Caco-2 (cell line): ENCODE measurements around the gene PKD1L1. TPM values are rescaled to one million over a fixed set of nuclear protein-coding genes. Genes with fewer than 3 reads are reported as not detected.

Experiments
- BruUV-seq: library from RNA; stranded (reverse); fragments of 400-500 nt; replicated peaks from 2 replicates; lab custom pipeline; 2021; lab: Mats Ljungman, UMichigan
- CTCF ChIA-PET: fragments of 300-600 bp; sonication (Branson Sonifier 250); formaldehyde crosslinking; loops from one replicate; lab custom pipeline; 2022; ENCODE audit warnings: antibody characterized with exemption; lab: Charles Lee
- POLR2A ChIA-PET: fragments of 300-600 bp; sonication (Branson Sonifier 250); formaldehyde crosslinking; loops from one replicate; lab custom pipeline; 2022; ENCODE audit warnings: antibody characterized with exemption; lab: Charles Lee
- DNase-seq, 2 experiments: peaks; one replicate each; pipeline versions ENCODE4 v3.0.0 to v3.0.0-alpha.2; 2020 to 2022
- H3K27me3 ChIP-seq: replicated peaks from 2 replicates; pipeline ENCODE4 v1.6.0; 2011; ENCODE audit warnings: low read length; ENCODE audit not compliant: control insufficient read depth, insufficient read depth
- H3K36me3 ChIP-seq: 2 replicates; pipeline ENCODE4 v1.5.1; 2011; ENCODE audit warnings: low read length; ENCODE audit not compliant: control insufficient read depth, insufficient read depth
- H3K4me1 ChIP-seq: fragments of 250-450 bp; sonication (Bioruptor Pico); 2 replicates; pipeline ENCODE4 v1.5.1; 2020; ENCODE audit warnings: mild to moderate bottlenecking
- H3K4me3 ChIP-seq: 2 replicates; pipeline ENCODE4 v1.5.1; 2011; ENCODE audit warnings: low read depth, mild to moderate bottlenecking, control low read depth, low read length
- H3K9me3 ChIP-seq: fragments of 250-450 bp; sonication (Bioruptor Pico); 2 replicates; pipeline ENCODE4 v1.5.1; 2020; ENCODE audit warnings: mild to moderate bottlenecking, moderate library complexity
- H3K27ac Mint-ChIP-seq: one replicate; pipeline ENCODE4 v1.8.0; 2022; ENCODE audit warnings: mixed read lengths; ENCODE audit not compliant: unreplicated experiment
- H3K27me3 Mint-ChIP-seq: one replicate; pipeline ENCODE4 v1.8.0; 2022; ENCODE audit warnings: mixed read lengths; ENCODE audit not compliant: insufficient read depth, unreplicated experiment
- H3K36me3 Mint-ChIP-seq: one replicate; pipeline ENCODE4 v1.8.0; 2022; ENCODE audit warnings: mild to moderate bottlenecking, mixed read lengths; ENCODE audit not compliant: insufficient read depth, unreplicated experiment
- H3K4me1 Mint-ChIP-seq: one replicate; pipeline ENCODE4 v1.8.0; 2022; ENCODE audit warnings: low read depth, mixed read lengths; ENCODE audit not compliant: unreplicated experiment
- H3K4me3 Mint-ChIP-seq: one replicate; pipeline ENCODE4 v1.8.0; 2022; ENCODE audit warnings: mild to moderate bottlenecking, moderate library complexity, mixed read lengths; ENCODE audit not compliant: unreplicated experiment
- H3K9me3 Mint-ChIP-seq: one replicate; pipeline ENCODE4 v1.8.0; 2022; ENCODE audit warnings: mixed read lengths; ENCODE audit not compliant: unreplicated experiment
- intact Hi-C: fragments of 100-400 bp; cut with micrococcal nuclease; formaldehyde crosslinking; loops from one replicate; pipeline ENCODE4 v1.10.0; 2022; ENCODE audit not compliant: unreplicated experiment
- total RNA-seq: library from RNA; stranded (reverse); gene quantifications from 2 replicates; pipeline ENCODE4 v1.2.3, GENCODE V29; 2022
- TF ChIP-seq, protein P1 (sequence below), 2 experiments: fragments of 200-600 bp in 1 of 2; IDR thresholded peaks; 1 replicate in 1 of 2; 2 replicates in 1 of 2; pipeline versions ENCODE4 v1.5.1 to v1.8.0; 2011 to 2022; ENCODE audit warnings: antibody characterized with exemption in 1 of 2, control low read depth in 1 of 2, inconsistent platforms in 1 of 2, low read depth in 1 of 2, low read length in 1 of 2, mild to moderate bottlenecking in 1 of 2, moderate library complexity in 1 of 2; ENCODE audit not compliant: insufficient read depth in 1 of 2, severe bottlenecking in 1 of 2, unreplicated experiment in 1 of 2

Gene PKD1L1
- total RNA-seq, 1 experiment from 2014 or later: 0.25 TPM

DNA sequence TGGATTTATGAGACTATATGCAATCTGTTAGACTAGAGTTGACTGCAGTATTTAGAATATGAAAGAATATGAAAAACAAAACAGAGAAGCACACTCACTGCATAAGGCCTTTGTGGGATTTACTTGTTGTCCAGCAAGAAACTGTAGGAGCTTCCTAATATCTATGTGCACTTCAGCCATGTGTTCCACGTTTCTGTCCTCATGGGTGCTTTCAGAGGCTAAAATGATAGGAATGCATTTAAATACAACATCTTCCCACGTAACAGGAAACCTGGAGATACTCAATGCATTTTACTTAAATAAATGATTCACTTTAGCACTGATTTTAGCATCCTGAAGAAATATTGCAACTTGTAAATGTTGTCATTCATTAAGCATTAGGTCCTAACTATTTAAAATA, 19.4 kb upstream of the PKD1L1 start:
- POLR2A ChIA-PET: no interaction called here
- CTCF ChIA-PET: no interaction called here
- DNase-seq: no peak
- no TSS peak for BruUV-seq
- no peaks in the 10 kb centered on the region for H3K4me1 ChIP-seq
- intact Hi-C loops: loop anchor here (1.0 to 2.0 kb wide), 2 partner anchors 115 to 701 kb away; no protein-coding TSS in a partner anchor
- no peaks in the 10 kb centered on the region for H3K9me3 Mint-ChIP-seq
- no peak overlapping the region for H3K27ac Mint-ChIP-seq
- peaks cover 6% of the 10 kb centered on the region for H3K4me1 Mint-ChIP-seq
- TF ChIP-seq, protein P1, sequence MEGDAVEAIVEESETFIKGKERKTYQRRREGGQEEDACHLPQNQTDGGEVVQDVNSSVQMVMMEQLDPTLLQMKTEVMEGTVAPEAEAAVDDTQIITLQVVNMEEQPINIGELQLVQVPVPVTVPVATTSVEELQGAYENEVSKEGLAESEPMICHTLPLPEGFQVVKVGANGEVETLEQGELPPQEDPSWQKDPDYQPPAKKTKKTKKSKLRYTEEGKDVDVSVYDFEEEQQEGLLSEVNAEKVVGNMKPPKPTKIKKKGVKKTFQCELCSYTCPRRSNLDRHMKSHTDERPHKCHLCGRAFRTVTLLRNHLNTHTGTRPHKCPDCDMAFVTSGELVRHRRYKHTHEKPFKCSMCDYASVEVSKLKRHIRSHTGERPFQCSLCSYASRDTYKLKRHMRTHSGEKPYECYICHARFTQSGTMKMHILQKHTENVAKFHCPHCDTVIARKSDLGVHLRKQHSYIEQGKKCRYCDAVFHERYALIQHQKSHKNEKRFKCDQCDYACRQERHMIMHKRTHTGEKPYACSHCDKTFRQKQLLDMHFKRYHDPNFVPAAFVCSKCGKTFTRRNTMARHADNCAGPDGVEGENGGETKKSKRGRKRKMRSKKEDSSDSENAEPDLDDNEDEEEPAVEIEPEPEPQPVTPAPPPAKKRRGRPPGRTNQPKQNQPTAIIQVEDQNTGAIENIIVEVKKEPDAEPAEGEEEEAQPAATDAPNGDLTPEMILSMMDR (IDR thresholded peaks at IDR 0.05; ENCODE audit: insufficient read depth in 1 of 2, low read depth in 1 of 2, low read length in 1 of 2, severe bottlenecking in 1 of 2, unreplicated experiment in 1 of 2): no peak
- no peaks in the 10 kb centered on the region for H3K27me3 Mint-ChIP-seq
- no peaks in the 10 kb centered on the region for H3K27me3 ChIP-seq
- H3K9me3 ChIP-seq: no peaks in the 10 kb centered on the region
- no peak overlapping the region for H3K4me3 ChIP-seq
- H3K36me3 ChIP-seq: peaks cover 3% of the 10 kb centered on the region; the same call in 1 of the 2 replicates
- no peak overlapping the region for H3K4me3 Mint-ChIP-seq
- peaks cover 52% of the 10 kb centered on the region for H3K36me3 Mint-ChIP-seq

DNA sequence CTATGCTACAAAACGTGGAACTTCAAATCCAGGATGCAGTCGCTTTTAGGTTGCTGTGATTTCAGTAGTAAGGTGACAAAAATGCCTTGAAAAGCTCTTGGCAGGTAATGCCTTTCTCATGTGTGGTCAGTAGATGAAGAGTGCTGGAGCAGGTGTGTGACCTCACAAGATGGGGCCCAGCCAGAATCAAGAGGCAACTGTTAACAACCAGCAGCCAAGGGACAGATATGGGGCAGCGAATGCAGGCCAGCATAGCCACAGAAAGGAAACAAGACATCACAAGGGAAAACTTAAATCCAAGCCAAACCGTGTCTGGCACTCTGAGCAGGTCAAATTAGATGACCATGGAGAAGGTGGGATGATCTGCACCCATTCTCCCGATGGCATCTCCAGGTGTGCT, 18.9 kb upstream of the PKD1L1 start:
- peaks cover 50% of the 10 kb centered on the region for H3K36me3 Mint-ChIP-seq
- Histone ChIP-seq H3K4me1 (no peaks in the 10 kb centered on the region), H3K9me3 (no peaks in the 10 kb centered on the region), H3K36me3 (peaks cover 4% of the 10 kb centered on the region; the same call in 1 of the 2 replicates), H3K4me3 (no peak overlapping the region), H3K27me3 (no peaks in the 10 kb centered on the region)
- ChIA-PET POLR2A (no interaction called here), CTCF (interaction anchor here (0.6 kb wide), 1 partner anchor 645 kb away, joined by 3 read pairs; no protein-coding TSS in a partner anchor)
- intact Hi-C loops: no loop called here
- BruUV-seq: no TSS peak
- no peak overlapping the region for H3K27ac Mint-ChIP-seq
- TF ChIP-seq, protein P1 (IDR thresholded peaks at IDR 0.05; ENCODE audit: insufficient read depth in 1 of 2, low read depth in 1 of 2, low read length in 1 of 2, severe bottlenecking in 1 of 2, unreplicated experiment in 1 of 2): no peak
- no peaks in the 10 kb centered on the region for H3K9me3 Mint-ChIP-seq
- peaks cover 6% of the 10 kb centered on the region for H3K4me1 Mint-ChIP-seq
- no peak overlapping the region for H3K4me3 Mint-ChIP-seq
- no peaks in the 10 kb centered on the region for H3K27me3 Mint-ChIP-seq
- no peak for DNase-seq

DNA sequence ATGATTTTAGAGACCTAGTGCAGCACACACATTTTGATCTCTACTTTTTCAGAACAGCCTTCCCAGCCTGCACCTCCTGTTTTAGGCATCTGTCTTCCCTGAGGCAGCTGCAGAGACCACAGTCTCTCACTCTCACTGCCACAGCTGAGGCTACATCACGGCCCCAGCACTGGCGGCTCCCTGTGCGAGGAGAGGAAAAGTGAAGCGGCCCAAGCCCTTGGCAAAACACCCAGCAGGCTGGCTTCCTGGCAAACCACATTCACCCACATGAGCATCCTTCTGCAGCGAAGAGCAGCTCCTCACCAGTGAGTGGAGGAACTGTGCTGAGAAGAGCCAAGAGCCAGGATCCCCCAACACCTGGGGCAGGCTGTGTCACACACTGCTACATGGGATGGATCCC, 17.2 kb upstream of the PKD1L1 start:
- Mint-ChIP-seq H3K36me3 (peaks cover 67% of the 10 kb centered on the region), H3K9me3 (no peaks in the 10 kb centered on the region), H3K4me1 (peaks cover 6% of the 10 kb centered on the region), H3K4me3 (no peak overlapping the region), H3K27ac (no peak overlapping the region), H3K27me3 (no peaks in the 10 kb centered on the region)
- DNase-seq: no peak
- Histone ChIP-seq H3K36me3 (peaks cover 5% of the 10 kb centered on the region; the same call in 1 of the 2 replicates), H3K4me3 (no peak overlapping the region), H3K27me3 (no peaks in the 10 kb centered on the region), H3K9me3 (no peaks in the 10 kb centered on the region), H3K4me1 (no peaks in the 10 kb centered on the region)
- TF ChIP-seq, protein P1 (IDR thresholded peaks at IDR 0.05; ENCODE audit: insufficient read depth in 1 of 2, low read depth in 1 of 2, low read length in 1 of 2, severe bottlenecking in 1 of 2, unreplicated experiment in 1 of 2): no peak
- CTCF ChIA-PET: no interaction called here
- intact Hi-C loops: no loop called here
- BruUV-seq: no TSS peak
- POLR2A ChIA-PET: no interaction called here
